IMR-90 (cell line): ENCODE measurements around the gene PEX5. TPM values are rescaled to one million over a fixed set of nuclear protein-coding genes. Genes with fewer than 3 reads are reported as not detected.

ENCODE experiments used
- ATAC-seq: fragments of 200-7000 bp; cut with Tn5 transposase; 2 replicates; pipeline ENCODE4 v1.9.1; 2020; ENCODE audit warnings: low read depth, mild to moderate bottlenecking, moderate library complexity
- BruUV-seq: library from RNA; stranded (reverse); fragments of 400-500 nt; replicated peaks from 2 replicates; lab custom pipeline; 2021; lab: Mats Ljungman, UMichigan
- CTCF ChIA-PET: fragments of 300-600 bp; formaldehyde crosslinking; extraction: SDS; loops from one replicate; lab custom pipeline; 2021; ENCODE audit warnings: antibody characterized with exemption; lab: Yijun Ruan, JAX
- POLR2A ChIA-PET: fragments of 300-600 bp; sonication (Branson Sonifier 250); formaldehyde crosslinking; loops from one replicate; lab custom pipeline; 2022; ENCODE audit warnings: antibody characterized with exemption; ENCODE audit not compliant: unreplicated experiment; lab: Charles Lee
- DNase-seq: peaks from one replicate; pipeline ENCODE4 v3.0.0; 2013
- H2AFZ ChIP-seq: replicated peaks from 2 replicates; pipeline ENCODE3; 2013; ENCODE audit warnings: low read length, mild to moderate bottlenecking; ENCODE audit not compliant: poor library complexity
- H2AK5ac ChIP-seq: 2 replicates; pipeline ENCODE4 v1.6.1; 2013; ENCODE audit warnings: low read depth, low read length, inconsistent platforms
- H2AK9ac ChIP-seq: replicated peaks from 2 replicates; pipeline ENCODE3; 2013; ENCODE audit warnings: mild to moderate bottlenecking, low read depth, low read length, moderate library complexity; ENCODE audit not compliant: poor library complexity
- H2BK120ac ChIP-seq: 2 replicates; pipeline ENCODE4 v1.6.1; 2013; ENCODE audit warnings: low read depth, low read length, inconsistent platforms
- H2BK15ac ChIP-seq: 3 replicates; pipeline ENCODE4 v1.6.1; 2013; ENCODE audit warnings: low read depth, low read length, inconsistent platforms
- H2BK20ac ChIP-seq: 2 replicates; pipeline ENCODE4 v1.6.1; 2013; ENCODE audit warnings: low read depth, mild to moderate bottlenecking, inconsistent platforms, low read length, moderate library complexity
- H2BK5ac ChIP-seq: 2 replicates; pipeline ENCODE4 v1.6.1; 2013; ENCODE audit warnings: mild to moderate bottlenecking, low read depth, low read length, inconsistent platforms; ENCODE audit not compliant: poor library complexity, severe bottlenecking
- H3K14ac ChIP-seq: replicated peaks from 2 replicates; pipeline ENCODE4 v1.6.1; 2013; ENCODE audit warnings: low read depth, low read length, inconsistent platforms
- H3K18ac ChIP-seq: 2 replicates; pipeline ENCODE4 v1.6.1; 2013; ENCODE audit warnings: low read depth, low read length, control low read depth
- H3K23ac ChIP-seq: 2 replicates; pipeline ENCODE4 v1.6.1; 2013; ENCODE audit warnings: low read depth, low read length, inconsistent platforms
- H3K27ac ChIP-seq: 2 replicates; pipeline ENCODE4 v1.5.1; 2013; ENCODE audit warnings: mild to moderate bottlenecking, control low read depth, low read length; ENCODE audit not compliant: insufficient read depth
- H3K27me3 ChIP-seq: 2 replicates; pipeline ENCODE4 v1.6.1; 2013; ENCODE audit warnings: low read length; ENCODE audit not compliant: control insufficient read depth, insufficient read depth
- H3K36me3 ChIP-seq: 2 replicates; pipeline ENCODE4 v1.6.1; 2013; ENCODE audit warnings: low read length, mixed read lengths; ENCODE audit not compliant: control insufficient read depth, insufficient read depth
- H3K4ac ChIP-seq: 2 replicates; pipeline ENCODE4 v1.6.1; 2013; ENCODE audit warnings: low read depth, low read length, inconsistent platforms
- H3K4me1 ChIP-seq: 2 replicates; pipeline ENCODE4 v1.6.1; 2013; ENCODE audit warnings: low read length, mixed read lengths; ENCODE audit not compliant: control insufficient read depth, insufficient read depth
- H3K4me2 ChIP-seq: 2 replicates; pipeline ENCODE4 v1.6.1; 2013; ENCODE audit warnings: low read depth, mild to moderate bottlenecking, control low read depth, low read length, moderate library complexity
- H3K4me3 ChIP-seq: 2 replicates; pipeline ENCODE4 v1.5.1; 2013; ENCODE audit warnings: low read depth, mild to moderate bottlenecking, control low read depth, low read length, moderate library complexity; ENCODE audit not compliant: insufficient read depth
- H3K56ac ChIP-seq: 2 replicates; pipeline ENCODE4 v1.6.1; 2013; ENCODE audit warnings: low read length, inconsistent platforms; ENCODE audit not compliant: insufficient read depth; ENCODE audit errors: extremely low read depth
- H3K79me1 ChIP-seq, 2 experiments: 2 replicates each; pipeline ENCODE4 v1.6.1; 2013; ENCODE audit warnings: low read length in 2 of 2, inconsistent platforms in 1 of 2, low read depth in 1 of 2
- H3K9ac ChIP-seq: 2 replicates; pipeline ENCODE4 v1.6.1; 2013; ENCODE audit warnings: low read depth, low read length, control low read depth
- H3K9me1 ChIP-seq: 2 replicates; pipeline ENCODE4 v1.6.1; 2013; ENCODE audit warnings: low read length, inconsistent platforms; ENCODE audit not compliant: insufficient read depth
- H3K9me3 ChIP-seq: 2 replicates; pipeline ENCODE4 v1.6.1; 2013; ENCODE audit warnings: low read length; ENCODE audit not compliant: control insufficient read depth, insufficient read depth
- H4K20me1 ChIP-seq: 2 replicates; pipeline ENCODE4 v1.6.1; 2013; ENCODE audit warnings: low read length, inconsistent platforms; ENCODE audit not compliant: insufficient read depth
- H4K5ac ChIP-seq: 2 replicates; pipeline ENCODE4 v1.6.1; 2013; ENCODE audit warnings: mild to moderate bottlenecking, low read depth, low read length, control low read depth
- H4K8ac ChIP-seq, 2 experiments: 2 replicates each; pipeline ENCODE4 v1.6.1; 2013; ENCODE audit warnings: low read depth in 2 of 2, low read length in 2 of 2, control low read depth in 1 of 2, inconsistent platforms in 1 of 2
- H4K91ac ChIP-seq: 2 replicates; pipeline ENCODE4 v1.6.1; 2013; ENCODE audit warnings: low read depth, low read length, inconsistent platforms; ENCODE audit not compliant: insufficient read depth
- CEBPB ChIP-seq: IDR thresholded peaks from 2 replicates; pipeline ENCODE4 v1.6.1; 2012; ENCODE audit warnings: low read depth, low read length, improper control_type of control experiment
- MAFK ChIP-seq: IDR thresholded peaks from 2 replicates; pipeline ENCODE4 v1.6.1; 2012; ENCODE audit warnings: low read depth, low read length, improper control_type of control experiment
- NFE2L2 ChIP-seq: fragments of 150-350 bp; IDR thresholded peaks from 2 replicates; pipeline ENCODE4 v1.6.1; 2016; ENCODE audit warnings: low read depth, mild to moderate bottlenecking, low read length
- POLR2A ChIP-seq: IDR thresholded peaks from 2 replicates; pipeline ENCODE4 v1.6.1; 2012; ENCODE audit warnings: mild to moderate bottlenecking, low read depth, low read length
- WGBS, 2 experiments: methylation state at CpG; one replicate each; pipeline versions ENCODE4 v1.1.5 to v1.1.7; 2013; ENCODE audit warnings: missing lambda C conversion rate in 2 of 2; ENCODE audit not compliant: insufficient read length in 1 of 2; ENCODE audit errors: extremely low coverage in 2 of 2; 5-methylcytosine and 5-hydroxymethylcytosine counted together
- dilution Hi-C: fragments of 300-500 bp; cut with HindIII; formaldehyde crosslinking; loops from one replicate; pipeline ENCODE4 v1.14.3; 2018; ENCODE audit warnings: low sequenced_read_pairs; ENCODE audit not compliant: unreplicated experiment
- in situ Hi-C: fragments of 300-500 bp; cut with MboI; formaldehyde crosslinking; loops from 3 replicates; pipeline ENCODE4 v1.14.3; 2019; ENCODE audit warnings: low sequenced_read_pairs, inconsistent platforms, mixed read lengths
- intact Hi-C: fragments of 100-400 bp; cut with micrococcal nuclease; formaldehyde crosslinking; loops from 2 replicates; pipeline ENCODE4 v1.10.0; 2022
- polyA plus RNA-seq, 3 experiments: library from polyadenylated mRNA; depleted of rRNA; stranded (reverse); fragments of >200 nt; gene quantifications; 2 replicates each; pipeline ENCODE4 v1.2.3, GENCODE V29; 2012; ENCODE audit warnings: low replicate concordance in 1 of 3
- total RNA-seq: library from RNA; depleted of rRNA; stranded (reverse); fragments of >200 nt; gene quantifications from 2 replicates; pipeline ENCODE4 v1.2.3, GENCODE V29; 2012
- TF ChIP-seq, protein P1 (sequence below): conservative IDR thresholded peaks from 2 replicates; pipeline ENCODE4 v1.5.1; 2012; ENCODE audit warnings: mild to moderate bottlenecking, low read depth, low read length, improper control_type of control experiment
- TF ChIP-seq, protein P2 (sequence below): fragments of 150-350 bp; IDR thresholded peaks from 2 replicates; pipeline ENCODE4 v1.6.1; 2016; ENCODE audit warnings: low read depth, mild to moderate bottlenecking, low read length, moderate library complexity, borderline replicate concordance

Gene PEX5
- total and polyA plus RNA-seq, 2 of the 4 experiments (the other 2 are of a cell fraction) = 14.4 to 18.3 TPM

GRCh38 chr12:7162691-7163114 is 26.8 kb upstream of the PEX5 start:
- no peak for DNase-seq
- dilution Hi-C loops = no loop called here
- CTCF ChIA-PET = no interaction called here

More at GRCh38 chr12:7162691-7163114, 26.8 kb upstream of the PEX5 start:
- no peak overlapping the region for H2BK120ac ChIP-seq
- in situ Hi-C loops = no loop called here
- no peak overlapping the region for H3K4me2 ChIP-seq
- H3K4ac ChIP-seq = no peak overlapping the region
- H2AK5ac ChIP-seq = no peak overlapping the region
- no peak overlapping the region for H2BK5ac ChIP-seq
- intact Hi-C loops = no loop called here
- POLR2A ChIA-PET = interaction anchor here (0.6 kb wide), 1 partner anchor 1223 kb away, joined by 3 read pairs; no protein-coding TSS in a partner anchor
- H4K20me1 ChIP-seq = no peaks in the 10 kb centered on the region
- H4K8ac ChIP-seq = no peak overlapping the region
- H2AFZ ChIP-seq = no peak overlapping the region
- H3K9me1 ChIP-seq = no peaks in the 10 kb centered on the region
- H3K18ac ChIP-seq = no peak overlapping the region
- no peak overlapping the region for H4K5ac ChIP-seq
- no peak overlapping the region for H3K23ac ChIP-seq
- H3K4me3 ChIP-seq = no peak overlapping the region
- H3K9ac ChIP-seq = no peak overlapping the region
- H2BK20ac ChIP-seq = no peak overlapping the region
- TF ChIP-seq NFE2L2 = no peak
- TF ChIP-seq MAFK = no peak
- no peak for TF ChIP-seq CEBPB
- TF ChIP-seq, protein P1, sequence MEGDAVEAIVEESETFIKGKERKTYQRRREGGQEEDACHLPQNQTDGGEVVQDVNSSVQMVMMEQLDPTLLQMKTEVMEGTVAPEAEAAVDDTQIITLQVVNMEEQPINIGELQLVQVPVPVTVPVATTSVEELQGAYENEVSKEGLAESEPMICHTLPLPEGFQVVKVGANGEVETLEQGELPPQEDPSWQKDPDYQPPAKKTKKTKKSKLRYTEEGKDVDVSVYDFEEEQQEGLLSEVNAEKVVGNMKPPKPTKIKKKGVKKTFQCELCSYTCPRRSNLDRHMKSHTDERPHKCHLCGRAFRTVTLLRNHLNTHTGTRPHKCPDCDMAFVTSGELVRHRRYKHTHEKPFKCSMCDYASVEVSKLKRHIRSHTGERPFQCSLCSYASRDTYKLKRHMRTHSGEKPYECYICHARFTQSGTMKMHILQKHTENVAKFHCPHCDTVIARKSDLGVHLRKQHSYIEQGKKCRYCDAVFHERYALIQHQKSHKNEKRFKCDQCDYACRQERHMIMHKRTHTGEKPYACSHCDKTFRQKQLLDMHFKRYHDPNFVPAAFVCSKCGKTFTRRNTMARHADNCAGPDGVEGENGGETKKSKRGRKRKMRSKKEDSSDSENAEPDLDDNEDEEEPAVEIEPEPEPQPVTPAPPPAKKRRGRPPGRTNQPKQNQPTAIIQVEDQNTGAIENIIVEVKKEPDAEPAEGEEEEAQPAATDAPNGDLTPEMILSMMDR = peak; percentile 37
- no peak for TF ChIP-seq POLR2A
- TF ChIP-seq, protein P2, sequence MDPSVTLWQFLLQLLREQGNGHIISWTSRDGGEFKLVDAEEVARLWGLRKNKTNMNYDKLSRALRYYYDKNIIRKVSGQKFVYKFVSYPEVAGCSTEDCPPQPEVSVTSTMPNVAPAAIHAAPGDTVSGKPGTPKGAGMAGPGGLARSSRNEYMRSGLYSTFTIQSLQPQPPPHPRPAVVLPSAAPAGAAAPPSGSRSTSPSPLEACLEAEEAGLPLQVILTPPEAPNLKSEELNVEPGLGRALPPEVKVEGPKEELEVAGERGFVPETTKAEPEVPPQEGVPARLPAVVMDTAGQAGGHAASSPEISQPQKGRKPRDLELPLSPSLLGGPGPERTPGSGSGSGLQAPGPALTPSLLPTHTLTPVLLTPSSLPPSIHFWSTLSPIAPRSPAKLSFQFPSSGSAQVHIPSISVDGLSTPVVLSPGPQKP = no peak
- H3K14ac ChIP-seq = no peak overlapping the region
- H3K9me3 ChIP-seq = peaks cover 3% of the 10 kb centered on the region; the same call in 1 of the 2 replicates
- no TSS peak for BruUV-seq
- H4K91ac ChIP-seq = no peak overlapping the region
- H3K27me3 ChIP-seq = peaks cover 16% of the 10 kb centered on the region
- no peak overlapping the region for H3K56ac ChIP-seq
- no peaks in the 10 kb centered on the region for H3K4me1 ChIP-seq
- no peak overlapping the region for H2AK9ac ChIP-seq
- no peak overlapping the region for H2BK15ac ChIP-seq
- H3K79me1 ChIP-seq = no peaks in the 10 kb centered on the region
- H3K27ac ChIP-seq = no peak overlapping the region
- peak; percentile 71 for ATAC-seq
- no peaks in the 10 kb centered on the region; the same call in 1 of the 2 replicates for H3K36me3 ChIP-seq
- no CpG with 5 or more reads among the region's 19 CpGs for WGBS, 2 experiments
